Measurements from ENCODE around the gene GNAI1.

DNA sequence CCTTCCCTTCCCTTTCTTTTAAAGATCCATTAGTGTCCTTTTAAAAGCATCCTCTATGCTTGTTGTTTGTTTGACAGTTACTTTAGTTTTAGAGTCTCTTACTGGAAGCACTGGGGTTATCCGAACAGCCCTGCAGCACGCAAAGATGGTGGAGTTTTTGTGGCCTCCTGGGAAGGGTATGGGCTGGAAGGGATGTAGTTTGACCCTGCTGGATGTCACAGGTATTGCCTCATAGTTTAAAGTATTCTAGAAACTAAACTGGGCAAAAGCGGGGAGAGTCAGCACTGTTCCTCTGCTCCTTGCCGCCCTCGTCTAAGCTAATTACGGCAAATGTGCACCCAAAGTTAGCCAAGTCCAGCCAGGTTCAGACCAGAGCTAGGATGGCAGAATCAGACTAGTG is 35.8 kb upstream of the GNAI1 start:
- TF ChIP-seq, protein P1, sequence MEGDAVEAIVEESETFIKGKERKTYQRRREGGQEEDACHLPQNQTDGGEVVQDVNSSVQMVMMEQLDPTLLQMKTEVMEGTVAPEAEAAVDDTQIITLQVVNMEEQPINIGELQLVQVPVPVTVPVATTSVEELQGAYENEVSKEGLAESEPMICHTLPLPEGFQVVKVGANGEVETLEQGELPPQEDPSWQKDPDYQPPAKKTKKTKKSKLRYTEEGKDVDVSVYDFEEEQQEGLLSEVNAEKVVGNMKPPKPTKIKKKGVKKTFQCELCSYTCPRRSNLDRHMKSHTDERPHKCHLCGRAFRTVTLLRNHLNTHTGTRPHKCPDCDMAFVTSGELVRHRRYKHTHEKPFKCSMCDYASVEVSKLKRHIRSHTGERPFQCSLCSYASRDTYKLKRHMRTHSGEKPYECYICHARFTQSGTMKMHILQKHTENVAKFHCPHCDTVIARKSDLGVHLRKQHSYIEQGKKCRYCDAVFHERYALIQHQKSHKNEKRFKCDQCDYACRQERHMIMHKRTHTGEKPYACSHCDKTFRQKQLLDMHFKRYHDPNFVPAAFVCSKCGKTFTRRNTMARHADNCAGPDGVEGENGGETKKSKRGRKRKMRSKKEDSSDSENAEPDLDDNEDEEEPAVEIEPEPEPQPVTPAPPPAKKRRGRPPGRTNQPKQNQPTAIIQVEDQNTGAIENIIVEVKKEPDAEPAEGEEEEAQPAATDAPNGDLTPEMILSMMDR (IDR thresholded peaks at IDR 0.05; ENCODE audit: low read depth, low read length, poor library complexity, severe bottlenecking): no peak
- no peak for TF ChIP-seq EZH2phosphoT487 (IDR thresholded peaks at IDR 0.05; ENCODE audit: borderline replicate concordance, low read length)
